Measurements from ENCODE around the gene SYNE4. TPM values are rescaled to one million over a fixed set of nuclear protein-coding genes. Genes with fewer than 3 reads are reported as not detected.

Gene SYNE4
- total and polyA plus RNA-seq, 2 experiments from 2014 or later, result 6.3 to 8.7 TPM

GRCh38 chr19:36030264-36031148 lies 21.9 kb upstream of the SYNE4 start:
- H3K27me3 ChIP-seq, result no peaks in the 10 kb centered on the region
- no peak overlapping the region for H3K4me3 ChIP-seq
- no peaks in the 10 kb centered on the region for H3K4me1 ChIP-seq (ENCODE audit: low read depth)
- H3K27ac ChIP-seq, result no peak overlapping the region
- H3K9me3 ChIP-seq (ENCODE audit: low read depth), result no peaks in the 10 kb centered on the region
- no peaks in the 10 kb centered on the region for H3K36me3 ChIP-seq
- peak; percentile 29 for TF ChIP-seq CTCF (IDR thresholded peaks at IDR 0.05; ENCODE audit: low read depth, low read length)
- DNase-seq (ENCODE audit: low read depth in 1 of 2, low spot score in 1 of 2), result peak in 1 of 2 donors; percentile 57

GRCh38 chr19:36028313-36029041 lies 19.9 kb upstream of the SYNE4 start:
- TF ChIP-seq CTCF (IDR thresholded peaks at IDR 0.05; ENCODE audit: low read depth, low read length), result no peak
- no peaks in the 10 kb centered on the region for H3K27me3 ChIP-seq
- no peak overlapping the region for H3K27ac ChIP-seq
- no peak overlapping the region for H3K4me3 ChIP-seq
- no peaks in the 10 kb centered on the region for H3K4me1 ChIP-seq (ENCODE audit: low read depth)
- no peaks in the 10 kb centered on the region for H3K36me3 ChIP-seq
- DNase-seq (ENCODE audit: low read depth in 1 of 2, low spot score in 1 of 2), result no peak
- H3K9me3 ChIP-seq (ENCODE audit: low read depth), result no peaks in the 10 kb centered on the region

GRCh38 chr19:36027696-36028095 lies 19.1 kb upstream of the SYNE4 start:
- Histone ChIP-seq H3K9me3 (ENCODE audit: low read depth) (no peaks in the 10 kb centered on the region), H3K27me3 (no peaks in the 10 kb centered on the region), H3K36me3 (no peaks in the 10 kb centered on the region), H3K4me1 (ENCODE audit: low read depth) (no peaks in the 10 kb centered on the region), H3K4me3 (no peak overlapping the region), H3K27ac (no peak overlapping the region)
- TF ChIP-seq CTCF (IDR thresholded peaks at IDR 0.05; ENCODE audit: low read depth, low read length), result no peak
- no peak for DNase-seq (ENCODE audit: low read depth in 1 of 2, low spot score in 1 of 2)

GRCh38 chr19:36026091-36026876 lies 17.7 kb upstream of the SYNE4 start:
- Histone ChIP-seq H3K27me3 (no peaks in the 10 kb centered on the region), H3K4me3 (no peak overlapping the region), H3K36me3 (peaks cover 3% of the 10 kb centered on the region), H3K4me1 (ENCODE audit: low read depth) (no peaks in the 10 kb centered on the region), H3K9me3 (ENCODE audit: low read depth) (no peaks in the 10 kb centered on the region), H3K27ac (no peak overlapping the region)
- no peak for TF ChIP-seq CTCF (IDR thresholded peaks at IDR 0.05; ENCODE audit: low read depth, low read length)
- DNase-seq (ENCODE audit: low read depth in 1 of 2, low spot score in 1 of 2), result no peak

GRCh38 chr19:36025541-36025940 lies 16.9 kb upstream of the SYNE4 start:
- no peak overlapping the region for H3K27ac ChIP-seq
- H3K36me3 ChIP-seq, result peaks cover 3% of the 10 kb centered on the region
- no peak for DNase-seq (ENCODE audit: low read depth in 1 of 2, low spot score in 1 of 2)
- H3K4me1 ChIP-seq (ENCODE audit: low read depth), result no peaks in the 10 kb centered on the region
- no peak for TF ChIP-seq CTCF (IDR thresholded peaks at IDR 0.05; ENCODE audit: low read depth, low read length)
- no peaks in the 10 kb centered on the region for H3K27me3 ChIP-seq
- no peak overlapping the region for H3K4me3 ChIP-seq
- no peaks in the 10 kb centered on the region for H3K9me3 ChIP-seq (ENCODE audit: low read depth)

Data from cardiac muscle cell (in vitro differentiated cells and primary cell).